Activated gamma-delta T cell treated with anti-CD3 and anti-CD28 coated beads, Interleukin-2, amount 50 U/mL, for 16 hours (primary cell): ENCODE data around the gene TSPY8.
"Not testable (repeated sequence)": the region's sequence is repeated elsewhere in the genome, so short reads cannot be mapped to it uniquely, and the experiment has no call there.

Experiments
- DNase-seq: peaks from one replicate; pipeline ENCODE4 v3.0.0-alpha.2; 2020; ENCODE audit warnings: low read depth

The TSPY8 gene

GRCh38 chrY:9357497-9357896, at the start of gene TSPY8:
Gene TSPY8 (plus strand): TSS chrY:9357797. CDS start chrY:9357843, 46 bp downstream.
- DNase-seq = not testable (repeated sequence)

- DNase-seq = no peak
These were observed 36.6 kb upstream of the TSPY8 start for GRCh38 chrY:9320996-9321395.

- DNase-seq = not testable (repeated sequence)
These were observed 20.4 kb upstream of the TSPY8 start, which contains the start of gene TSPY4 for GRCh38 chrY:9337164-9337563. Gene TSPY4 (plus strand): TSS chrY:9337464. CDS start chrY:9337510, 46 bp downstream.

GRCh38 chrY:9396527-9396926, 38.9 kb downstream of the TSPY8 start:
- DNase-seq = not testable (repeated sequence)

- not testable (repeated sequence) for DNase-seq
These were observed 40.5 kb downstream of the TSPY8 start, which contains the start of gene TSPY3 for GRCh38 chrY:9398121-9398520. Gene TSPY3 (plus strand): TSS chrY:9398421. CDS start chrY:9398467, 46 bp downstream.
